ENCODE data around the gene LCN15.

Gene LCN15

DNA sequence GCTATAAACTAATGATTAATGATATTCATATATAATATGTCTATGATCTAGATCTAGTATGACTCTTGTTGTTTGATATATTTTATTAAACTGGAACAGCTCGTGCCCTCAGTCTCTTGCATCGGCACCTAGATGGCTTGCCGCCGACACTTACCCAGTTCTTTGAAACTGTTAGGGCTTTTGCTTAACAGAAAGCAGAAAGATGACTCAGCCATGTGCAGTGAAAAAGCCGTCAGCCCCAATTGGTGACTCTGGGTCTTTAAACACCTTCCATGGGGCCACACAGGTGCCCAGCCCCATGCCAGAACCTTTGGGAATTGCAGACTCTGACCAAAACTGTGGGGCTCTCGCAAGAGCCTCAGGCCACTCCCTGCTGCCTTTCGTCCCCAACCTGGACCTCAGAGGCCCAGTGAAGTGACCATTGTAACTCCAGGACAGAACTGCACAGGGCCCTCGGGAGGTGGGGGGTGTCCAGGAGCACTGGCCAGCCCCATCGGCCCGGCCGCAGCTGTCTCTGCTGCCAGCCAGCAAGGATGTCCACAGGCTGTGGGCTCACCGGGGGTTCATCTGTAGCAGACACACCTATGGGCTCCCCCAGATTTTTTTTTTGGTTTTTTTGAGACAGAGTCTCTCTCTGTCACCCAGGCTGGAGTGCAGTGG is 29.4 kb downstream of the LCN15 start:
- no peaks in the 10 kb centered on the region for H3K4me1 ChIP-seq (ENCODE audit: insufficient read depth, low read length)
- no peak overlapping the region for H3K9ac ChIP-seq (ENCODE audit: low read depth, low read length)
- no peak overlapping the region for H3K27ac ChIP-seq (ENCODE audit: low read depth, low read length)

DNA sequence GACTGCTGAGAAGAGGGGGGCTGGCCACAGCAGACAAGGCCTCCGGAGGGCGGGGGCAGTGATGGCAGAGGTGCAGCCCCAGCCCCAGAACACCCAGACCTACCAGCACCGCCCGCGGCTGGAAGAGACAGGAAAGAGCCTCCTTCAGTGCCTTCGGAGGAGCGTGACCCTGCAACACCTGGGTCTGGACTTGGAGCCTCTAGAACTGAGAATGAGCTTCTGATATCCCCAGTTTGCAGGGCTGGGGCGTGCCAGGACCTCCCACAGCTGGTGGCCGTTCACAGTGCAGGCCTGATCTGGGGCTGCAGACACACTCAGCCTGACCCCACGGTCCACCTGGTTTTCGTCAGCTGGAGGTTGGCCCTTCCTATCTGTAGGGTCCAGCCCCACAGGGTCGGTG is 30.7 kb downstream of the LCN15 start:
- H3K4me1 ChIP-seq (ENCODE audit: insufficient read depth, low read length), result no peaks in the 10 kb centered on the region
- no peaks in the 10 kb centered on the region for H3K36me3 ChIP-seq (ENCODE audit: insufficient read depth, low read length)
- no peak overlapping the region for H3K4me3 ChIP-seq (ENCODE audit: low read length)
- H3K27me3 ChIP-seq (ENCODE audit: insufficient read depth, low read length), result peaks cover 10% of the 10 kb centered on the region
- H3K27ac ChIP-seq (ENCODE audit: low read depth, low read length), result no peak overlapping the region
- WGBS, result 94% methylated on average over 12 of the region's 12 CpGs
- H3K9ac ChIP-seq (ENCODE audit: low read depth, low read length), result no peak overlapping the region
- no peaks in the 10 kb centered on the region for H3K9me3 ChIP-seq (ENCODE audit: insufficient read depth, low read depth, low read length)

More for the DNA sequence above, 29.4 kb downstream of the LCN15 start:
- H3K36me3 ChIP-seq (ENCODE audit: insufficient read depth, low read length), result no peaks in the 10 kb centered on the region
- H3K27me3 ChIP-seq (ENCODE audit: insufficient read depth, low read length), result no peaks in the 10 kb centered on the region
- H3K9me3 ChIP-seq (ENCODE audit: insufficient read depth, low read depth, low read length), result no peaks in the 10 kb centered on the region
- no peak overlapping the region for H3K4me3 ChIP-seq (ENCODE audit: low read length)
- WGBS, result 85% methylated on average over 12 of the region's 12 CpGs

DNA sequence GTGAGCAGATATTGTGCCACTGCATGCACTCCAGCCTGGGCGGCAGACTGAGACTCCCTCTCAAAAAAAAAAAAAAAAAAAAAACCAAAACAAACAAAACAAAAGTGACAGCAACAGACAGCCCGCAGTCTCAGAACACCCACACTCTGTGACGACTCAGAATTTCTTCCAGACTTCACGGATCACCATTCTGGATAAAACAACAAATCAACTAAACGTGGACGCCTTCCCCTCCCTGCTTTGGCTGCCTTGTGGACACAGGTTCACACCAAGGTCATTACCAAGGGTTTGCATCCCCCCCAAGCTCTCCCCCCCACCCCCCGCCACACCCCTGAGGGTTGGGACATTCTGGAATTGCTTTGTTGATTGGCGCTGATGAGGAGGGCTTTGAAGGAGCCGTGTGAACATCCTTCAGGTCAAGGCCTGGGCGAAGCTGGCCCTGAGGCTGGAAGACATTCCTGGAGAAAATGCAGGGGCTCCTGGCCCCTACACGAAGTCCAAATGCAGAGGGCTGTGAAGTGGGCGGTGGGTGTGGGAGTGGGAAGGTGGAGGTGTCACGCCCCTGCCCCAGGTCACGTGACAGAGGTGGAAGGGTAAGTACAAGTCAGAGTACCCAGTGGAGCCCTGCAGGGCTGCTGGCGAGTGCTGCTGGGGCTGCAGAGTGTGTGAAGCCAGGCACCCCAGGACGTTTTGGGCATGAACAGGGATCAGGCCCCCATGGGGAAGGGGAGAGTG is 31.7 kb downstream of the LCN15 start:
- Histone ChIP-seq H3K36me3 (ENCODE audit: insufficient read depth, low read length) (no peaks in the 10 kb centered on the region), H3K9me3 (ENCODE audit: insufficient read depth, low read depth, low read length) (no peaks in the 10 kb centered on the region), H3K9ac (ENCODE audit: low read depth, low read length) (no peak overlapping the region), H3K4me1 (ENCODE audit: insufficient read depth, low read length) (no peaks in the 10 kb centered on the region), H3K27me3 (ENCODE audit: insufficient read depth, low read length) (peaks cover 13% of the 10 kb centered on the region), H3K27ac (ENCODE audit: low read depth, low read length) (no peak overlapping the region), H3K4me3 (ENCODE audit: low read length) (no peak overlapping the region)
- WGBS, result 69% methylated on average over 15 of the region's 16 CpGs

DNA sequence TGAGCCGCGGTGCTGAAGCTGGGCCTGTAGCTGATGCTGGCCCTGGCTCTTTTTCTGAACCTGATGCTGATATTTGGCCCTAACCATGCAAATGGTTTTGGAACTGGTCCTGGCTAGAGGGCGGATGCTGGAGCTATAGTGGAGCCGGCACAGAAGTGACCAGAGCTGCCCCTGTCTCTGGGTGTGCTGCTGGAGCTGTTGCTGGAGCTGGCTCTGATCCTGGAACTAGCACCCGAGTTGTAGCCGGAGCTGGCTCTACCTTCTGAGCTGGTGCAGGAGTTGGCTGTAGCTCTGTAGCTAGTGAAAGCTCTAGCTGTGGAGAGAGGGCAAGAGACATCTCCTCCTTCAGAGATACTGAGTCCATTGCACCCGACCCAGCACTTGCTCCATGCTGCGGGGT is 34.4 kb downstream of the LCN15 start:
- H3K27ac ChIP-seq (ENCODE audit: low read depth, low read length), result no peak overlapping the region
- no peak overlapping the region for H3K4me3 ChIP-seq (ENCODE audit: low read length)

DNA sequence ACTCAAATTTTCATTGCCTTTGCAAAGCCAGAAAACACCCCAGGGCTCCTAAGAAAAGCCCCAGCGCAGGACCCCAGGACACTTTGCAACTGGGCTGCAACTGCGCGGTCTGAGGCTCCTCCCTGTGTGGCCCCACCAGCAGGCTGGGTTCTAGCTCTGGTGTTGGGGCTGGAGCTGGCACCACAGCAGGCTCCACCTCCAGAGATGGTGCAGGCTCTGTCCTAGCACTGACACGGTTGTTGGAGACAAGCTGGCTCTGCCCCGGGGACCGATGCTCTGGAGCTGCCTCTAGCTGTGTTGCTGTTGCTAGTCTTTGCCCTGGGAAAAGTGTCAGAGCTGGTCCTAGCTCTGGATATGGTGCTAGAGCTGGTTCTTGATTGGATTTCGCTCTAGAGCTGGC is 35.2 kb downstream of the LCN15 start:
- Histone ChIP-seq H3K4me3 (ENCODE audit: low read length) (peak overlapping the region; percentile 95), H3K27ac (ENCODE audit: low read depth, low read length) (no peak overlapping the region)

More for the DNA sequence above, 34.4 kb downstream of the LCN15 start:
- Histone ChIP-seq H3K27me3 (ENCODE audit: insufficient read depth, low read length) (peaks cover 13% of the 10 kb centered on the region), H3K9ac (ENCODE audit: low read depth, low read length) (no peak overlapping the region), H3K4me1 (ENCODE audit: insufficient read depth, low read length) (no peaks in the 10 kb centered on the region; the same call in 1 of the 2 replicates), H3K36me3 (ENCODE audit: insufficient read depth, low read length) (peaks cover 20% of the 10 kb centered on the region), H3K9me3 (ENCODE audit: insufficient read depth, low read depth, low read length) (no peaks in the 10 kb centered on the region)
- 93% methylated on average over 8 of the region's 8 CpGs for WGBS

DNA sequence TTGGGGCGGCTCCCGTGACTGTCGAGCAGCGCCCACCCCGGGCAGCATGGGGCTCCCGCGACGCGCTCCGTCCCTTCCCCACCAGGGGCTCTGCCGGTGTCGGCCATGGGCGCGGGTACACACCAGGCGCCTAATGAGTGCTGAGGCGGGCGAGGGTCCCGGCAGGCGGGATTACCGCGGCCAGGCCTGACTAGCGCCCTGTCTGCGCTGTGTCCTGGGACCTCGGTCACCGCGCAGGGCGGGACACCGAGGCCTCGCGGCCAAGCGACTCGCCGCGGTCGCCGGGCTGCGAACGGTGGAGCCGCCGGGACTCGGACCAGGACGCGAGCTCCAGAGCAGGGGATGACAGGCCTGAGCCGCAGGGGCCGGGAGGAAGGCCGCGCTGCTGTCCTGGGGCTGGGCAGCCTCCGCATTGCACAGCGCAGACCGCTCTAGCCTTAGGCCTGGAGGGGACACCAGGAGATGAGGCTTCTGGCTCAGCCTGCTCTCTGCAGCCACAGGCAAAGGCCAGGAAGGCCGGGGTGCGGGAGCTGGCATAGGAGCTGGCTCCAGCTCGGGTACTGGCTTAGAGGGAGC is 35.7 kb downstream of the LCN15 start:
- peaks cover 13% of the 10 kb centered on the region for H3K27me3 ChIP-seq (ENCODE audit: insufficient read depth, low read length)
- H3K36me3 ChIP-seq (ENCODE audit: insufficient read depth, low read length), result peaks cover 33% of the 10 kb centered on the region
- H3K27ac ChIP-seq (ENCODE audit: low read depth, low read length), result no peak overlapping the region
- WGBS, result 7% methylated on average over 53 of the region's 53 CpGs
- H3K9me3 ChIP-seq (ENCODE audit: insufficient read depth, low read depth, low read length), result no peaks in the 10 kb centered on the region
- H3K4me1 ChIP-seq (ENCODE audit: insufficient read depth, low read length), result no peaks in the 10 kb centered on the region; the same call in 1 of the 2 replicates
- peak overlapping the region; percentile 92 for H3K9ac ChIP-seq (ENCODE audit: low read depth, low read length)
- H3K4me3 ChIP-seq (ENCODE audit: low read length), result peak overlapping the region; percentile 95

More for the DNA sequence above, 35.2 kb downstream of the LCN15 start:
- Histone ChIP-seq H3K36me3 (ENCODE audit: insufficient read depth, low read length) (peaks cover 28% of the 10 kb centered on the region), H3K4me1 (ENCODE audit: insufficient read depth, low read length) (no peaks in the 10 kb centered on the region; the same call in 1 of the 2 replicates), H3K27me3 (ENCODE audit: insufficient read depth, low read length) (peaks cover 13% of the 10 kb centered on the region), H3K9me3 (ENCODE audit: insufficient read depth, low read depth, low read length) (no peaks in the 10 kb centered on the region), H3K9ac (ENCODE audit: low read depth, low read length) (peak overlapping the region; percentile 92)
- WGBS, result 87% methylated on average over 7 of the region's 7 CpGs

DNA sequence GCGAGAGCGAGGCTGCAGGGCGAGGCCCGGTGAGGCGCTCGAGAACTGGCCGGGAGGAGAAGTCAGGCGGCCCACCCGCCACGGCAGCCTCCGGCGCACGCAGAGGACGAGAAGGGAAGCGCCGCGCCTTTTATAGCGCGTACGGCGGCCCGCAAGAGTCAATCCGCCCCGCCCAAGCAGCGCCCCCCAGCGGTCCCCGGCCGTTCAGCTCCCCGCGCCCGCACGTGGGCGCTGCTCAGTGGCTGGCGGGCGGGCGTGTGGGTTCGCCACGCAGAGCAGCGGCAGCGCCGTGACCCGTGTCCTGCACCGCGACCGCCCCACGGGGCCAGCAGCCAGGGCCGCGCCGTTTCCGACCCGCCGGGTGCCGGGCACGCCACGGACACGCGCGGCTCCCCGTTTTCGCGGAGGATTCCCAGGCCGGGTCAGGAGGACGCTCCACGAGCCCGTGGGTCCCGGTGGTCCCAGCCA is 36.2 kb downstream of the LCN15 start:
- H3K9ac ChIP-seq (ENCODE audit: low read depth, low read length), result peak overlapping the region; percentile 92
- under 1% methylated on average over 66 of the region's 66 CpGs for WGBS
- no peaks in the 10 kb centered on the region; the same call in 1 of the 2 replicates for H3K4me1 ChIP-seq (ENCODE audit: insufficient read depth, low read length)
- H3K27me3 ChIP-seq (ENCODE audit: insufficient read depth, low read length), result peaks cover 13% of the 10 kb centered on the region
- H3K9me3 ChIP-seq (ENCODE audit: insufficient read depth, low read depth, low read length), result no peaks in the 10 kb centered on the region
- H3K36me3 ChIP-seq (ENCODE audit: insufficient read depth, low read length), result peaks cover 39% of the 10 kb centered on the region
- H3K4me3 ChIP-seq (ENCODE audit: low read length), result peak overlapping the region; percentile 95
- H3K27ac ChIP-seq (ENCODE audit: low read depth, low read length), result peak overlapping the region; percentile 58

DNA sequence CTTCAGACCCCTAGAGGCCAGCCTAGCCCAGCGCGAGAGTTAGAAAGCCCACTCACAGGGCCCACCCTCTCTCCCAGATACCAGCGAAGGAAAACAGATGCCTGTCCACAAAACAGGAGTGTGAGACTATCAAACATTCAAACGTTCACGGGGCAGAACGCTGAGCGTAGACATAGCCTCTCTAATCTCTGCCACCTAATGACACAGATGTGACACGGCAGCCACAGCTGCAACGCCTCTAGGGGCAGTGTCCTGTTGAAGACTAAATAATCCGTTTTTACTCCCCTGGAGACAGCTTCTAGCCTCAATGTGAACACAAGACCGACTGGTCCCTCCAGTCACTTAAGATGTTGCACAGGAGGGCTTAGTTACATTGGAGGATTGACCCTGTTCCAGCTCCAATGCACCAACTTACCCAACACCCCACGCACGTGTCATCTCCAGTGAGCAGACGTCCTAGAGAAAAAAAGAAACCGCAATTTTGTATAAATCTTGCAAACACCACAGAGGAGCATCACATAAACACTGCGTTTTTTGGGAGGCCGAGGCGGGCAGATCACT is 37.6 kb downstream of the LCN15 start:
- Histone ChIP-seq H3K27me3 (ENCODE audit: insufficient read depth, low read length) (peaks cover 13% of the 10 kb centered on the region), H3K9ac (ENCODE audit: low read depth, low read length) (peak overlapping the region; percentile 92), H3K27ac (ENCODE audit: low read depth, low read length) (peak overlapping the region; percentile 4; the same call in 1 of the 2 replicates), H3K4me3 (ENCODE audit: low read length) (peak overlapping the region; percentile 95), H3K4me1 (ENCODE audit: insufficient read depth, low read length) (no peaks in the 10 kb centered on the region; the same call in 1 of the 2 replicates), H3K9me3 (ENCODE audit: insufficient read depth, low read depth, low read length) (no peaks in the 10 kb centered on the region), H3K36me3 (ENCODE audit: insufficient read depth, low read length) (peaks cover 50% of the 10 kb centered on the region)
- 61% methylated on average over 18 of the region's 18 CpGs for WGBS

DNA sequence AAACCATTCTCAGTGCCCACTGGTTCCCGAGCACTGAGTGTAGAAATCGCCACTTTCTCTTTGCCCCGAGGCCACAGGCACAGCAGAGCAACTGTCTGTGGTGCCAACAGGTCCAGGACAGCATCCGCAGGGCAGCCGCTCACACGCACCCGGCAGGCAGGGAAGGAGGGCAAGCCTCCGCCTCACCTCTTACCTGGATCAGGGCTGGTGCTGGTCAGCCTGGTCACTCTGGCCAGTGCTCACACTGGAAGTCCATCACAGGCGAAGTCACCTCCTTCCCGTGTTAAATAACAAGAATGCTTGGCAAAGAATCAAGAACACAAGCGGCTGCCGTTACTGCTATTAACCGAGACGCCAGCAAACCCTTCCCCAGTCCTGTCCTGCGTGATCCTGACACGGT is 38.2 kb downstream of the LCN15 start:
- H3K4me3 ChIP-seq (ENCODE audit: low read length), result peak overlapping the region; percentile 95; the same call in 1 of the 2 replicates
- WGBS, result 89% methylated on average over 16 of the region's 16 CpGs

DNA sequence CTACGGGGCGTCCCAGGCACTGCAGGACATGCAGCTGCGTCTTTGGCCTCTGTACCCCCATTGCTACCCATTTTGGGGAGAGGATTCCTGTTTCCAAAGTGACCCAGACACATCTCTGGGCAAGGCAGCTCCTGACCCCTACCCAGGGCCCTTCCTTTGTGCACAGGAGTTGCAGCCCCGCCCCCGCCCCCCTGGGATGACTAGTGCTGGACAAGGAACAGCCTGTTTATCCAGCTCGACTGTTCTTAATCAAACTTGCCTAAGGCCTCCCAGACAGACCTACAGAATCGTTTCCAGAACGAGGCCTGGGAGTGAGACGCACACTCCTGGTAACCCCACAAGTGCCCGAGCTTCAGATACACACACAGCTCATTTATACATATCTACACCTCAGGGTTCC is 38.7 kb downstream of the LCN15 start:
- 92% methylated on average over 10 of the region's 10 CpGs for WGBS
- H3K27me3 ChIP-seq (ENCODE audit: insufficient read depth, low read length), result peaks cover 13% of the 10 kb centered on the region
- no peaks in the 10 kb centered on the region; the same call in 1 of the 2 replicates for H3K4me1 ChIP-seq (ENCODE audit: insufficient read depth, low read length)
- peaks cover 50% of the 10 kb centered on the region for H3K36me3 ChIP-seq (ENCODE audit: insufficient read depth, low read length)
- H3K9me3 ChIP-seq (ENCODE audit: insufficient read depth, low read depth, low read length), result no peaks in the 10 kb centered on the region
- 0 out of 2 replicates have a peak overlapping the region, but pooled peaks have one; percentile 32 for H3K27ac ChIP-seq (ENCODE audit: low read depth, low read length)
- peak overlapping the region; percentile 95; the same call in 1 of the 2 replicates for H3K4me3 ChIP-seq (ENCODE audit: low read length)
- peak overlapping the region; percentile 92; the same call in 1 of the 2 replicates for H3K9ac ChIP-seq (ENCODE audit: low read depth, low read length)

More for the DNA sequence above, 38.2 kb downstream of the LCN15 start:
- H3K27ac ChIP-seq (ENCODE audit: low read depth, low read length), result peak overlapping the region; percentile 32; the same call in 1 of the 2 replicates
- no peaks in the 10 kb centered on the region for H3K9me3 ChIP-seq (ENCODE audit: insufficient read depth, low read depth, low read length)
- H3K4me1 ChIP-seq (ENCODE audit: insufficient read depth, low read length), result no peaks in the 10 kb centered on the region; the same call in 1 of the 2 replicates
- H3K9ac ChIP-seq (ENCODE audit: low read depth, low read length), result peak overlapping the region; percentile 92; the same call in 1 of the 2 replicates
- peaks cover 50% of the 10 kb centered on the region for H3K36me3 ChIP-seq (ENCODE audit: insufficient read depth, low read length)
- H3K27me3 ChIP-seq (ENCODE audit: insufficient read depth, low read length), result peaks cover 13% of the 10 kb centered on the region
